NCI-H187 (cell line): Measurements from ENCODE around the gene CNNM1.

Experiments
- DNase-seq, 2 experiments: peaks; one replicate each; lab custom pipeline; 2025; lab: John Stamatoyannopoulos, UW

CNNM1 gene

DNA sequence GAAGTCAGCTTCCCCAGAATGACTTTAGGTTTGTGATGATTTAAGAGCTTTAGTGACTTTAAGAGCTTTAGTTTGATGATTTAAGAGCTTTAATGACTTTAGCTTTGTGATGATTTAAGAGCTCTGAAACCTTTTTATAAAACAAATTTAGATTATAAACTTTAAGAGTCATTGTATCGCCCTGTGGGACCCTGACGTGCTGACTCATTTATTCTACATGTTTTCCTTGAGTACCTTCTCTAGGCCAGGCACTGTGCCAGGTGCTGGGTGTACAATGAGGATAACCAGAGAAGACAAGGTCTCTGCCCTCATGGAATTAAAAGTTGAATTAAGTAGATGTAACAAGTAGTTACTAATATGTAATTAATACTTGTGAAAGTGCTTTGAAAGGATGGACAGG, 45.4 kb downstream of the CNNM1 start:
- no peak for DNase-seq

GRCh38 chr10:99374972-99375371, 45.8 kb downstream of the CNNM1 start:
- DNase-seq = no peak

DNA sequence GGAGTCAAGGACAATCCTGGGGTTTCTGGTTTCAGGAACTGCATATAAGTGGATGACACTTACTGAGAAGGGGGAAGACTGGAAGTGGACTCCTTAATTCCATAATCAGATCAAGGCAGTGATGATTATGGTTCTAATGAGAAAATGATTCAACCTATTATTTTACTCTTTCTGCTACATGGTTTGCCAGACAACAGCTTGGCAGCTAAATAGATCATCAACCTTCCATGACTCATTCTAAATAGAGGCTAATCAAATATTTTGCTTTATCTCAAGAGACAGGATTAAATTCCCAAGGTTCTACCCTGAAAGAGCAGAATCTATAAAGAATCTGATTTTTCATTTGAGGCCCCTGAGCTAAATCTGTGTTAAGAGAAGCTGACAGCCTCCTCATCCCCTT, 46.3 kb downstream of the CNNM1 start:
- DNase-seq = no peak

- DNase-seq = no peak
Measured at GRCh38 chr10:99382176-99382575, 53.0 kb downstream of the CNNM1 start.

- DNase-seq = no peak
Measured at GRCh38 chr10:99387071-99387470, 57.9 kb downstream of the CNNM1 start.

GRCh38 chr10:99387541-99387940, 58.4 kb downstream of the CNNM1 start:
- no peak for DNase-seq

DNA sequence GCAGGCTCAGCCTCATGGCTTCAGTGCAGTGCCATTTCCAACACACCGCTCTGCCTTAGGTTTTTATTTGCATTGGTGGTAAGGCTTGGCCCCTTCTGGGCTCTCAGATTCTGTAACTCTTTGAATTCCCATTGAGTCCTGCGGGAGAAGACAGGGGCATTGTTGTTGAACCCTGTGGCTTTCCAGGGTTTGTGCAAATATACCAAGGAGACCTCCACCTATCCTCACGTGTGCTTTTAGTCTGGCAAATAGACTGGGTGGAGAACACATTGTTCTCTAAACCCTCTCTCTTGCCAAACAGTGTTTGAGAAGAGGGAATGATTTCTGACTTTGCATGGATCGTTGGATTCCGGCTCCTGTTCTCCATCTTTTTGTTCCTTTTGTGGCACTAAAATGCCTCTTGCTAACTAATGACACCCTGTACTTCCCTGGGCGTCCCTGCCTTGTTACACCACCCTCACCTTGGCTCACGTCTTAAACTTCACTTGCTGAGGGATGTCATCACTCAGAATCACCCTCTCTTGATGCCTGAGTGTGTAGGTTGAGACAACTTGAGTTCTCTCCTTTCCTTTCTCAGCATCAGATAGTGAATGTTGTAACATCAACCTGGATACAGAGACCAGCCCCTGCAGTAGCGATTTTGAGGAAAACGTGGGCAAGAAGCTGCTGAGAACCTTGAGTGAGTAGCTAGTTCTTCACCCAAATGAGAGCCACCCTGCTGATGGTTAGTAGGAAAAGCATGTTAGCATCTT, 60.7 kb downstream of the CNNM1 start:
- DNase-seq = peak in 1 of 2 experiments; percentile 10

DNA sequence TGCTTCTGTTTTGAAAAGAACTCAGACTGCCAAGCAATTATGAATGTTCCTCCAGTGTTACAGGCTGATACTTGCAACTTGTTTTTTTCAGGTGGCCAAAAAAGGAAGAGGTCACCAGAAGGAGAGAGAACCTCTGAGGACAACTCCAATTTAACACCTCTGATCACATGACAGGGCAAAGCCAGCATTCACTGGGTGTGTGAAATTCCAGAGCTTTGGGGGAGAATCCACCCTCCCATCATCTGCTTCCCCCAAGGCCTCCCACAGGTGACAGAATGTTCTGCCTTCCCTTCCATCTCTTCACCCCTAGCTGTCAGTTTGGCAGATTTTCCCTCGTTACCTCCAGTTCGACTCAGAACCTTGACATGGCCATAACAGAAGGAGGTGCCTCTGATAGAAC, 62.2 kb downstream of the CNNM1 start:
- DNase-seq = no peak

DNA sequence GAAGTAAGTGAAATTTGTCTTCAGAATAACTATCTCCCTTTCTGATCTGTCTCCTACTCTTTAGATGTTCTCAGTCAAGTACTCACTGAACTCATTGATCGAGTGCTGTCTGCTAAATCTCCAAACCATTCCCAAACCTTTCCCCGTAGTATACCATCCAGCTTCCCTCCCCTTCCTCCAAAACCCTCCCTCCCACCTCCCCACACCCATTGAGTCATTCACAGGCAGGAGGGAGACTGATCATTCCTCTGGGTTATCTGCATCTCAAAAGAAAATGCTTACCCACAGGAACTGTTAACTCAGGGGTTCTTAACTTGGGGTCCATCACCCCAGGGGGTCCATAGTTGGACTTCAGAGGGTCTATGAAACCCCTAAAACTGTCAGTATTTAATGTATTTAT, 63.9 kb downstream of the CNNM1 start:
- no peak for DNase-seq

DNA sequence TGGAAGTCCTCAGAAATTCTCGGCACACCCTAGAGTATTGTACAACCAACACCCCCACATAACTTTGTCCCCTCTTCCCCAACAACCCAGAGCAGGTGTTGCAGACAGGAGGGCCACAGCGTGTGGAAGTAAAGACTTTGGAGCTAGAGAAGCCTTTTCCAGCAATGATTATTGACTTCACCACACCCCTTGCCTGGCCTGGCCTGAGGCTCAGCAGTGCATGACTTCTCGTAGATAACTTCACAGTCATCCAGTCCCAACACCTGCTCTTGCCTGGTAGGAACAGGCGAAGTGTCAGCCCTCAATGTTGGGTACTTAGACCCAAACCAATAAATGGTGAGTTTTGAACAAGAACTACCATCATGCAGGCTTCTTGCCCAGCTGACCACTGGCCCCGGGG, 64.5 kb downstream of the CNNM1 start:
- no peak for DNase-seq

- DNase-seq = no peak
Measured at GRCh38 chr10:99394256-99394655, 65.1 kb downstream of the CNNM1 start.

DNA sequence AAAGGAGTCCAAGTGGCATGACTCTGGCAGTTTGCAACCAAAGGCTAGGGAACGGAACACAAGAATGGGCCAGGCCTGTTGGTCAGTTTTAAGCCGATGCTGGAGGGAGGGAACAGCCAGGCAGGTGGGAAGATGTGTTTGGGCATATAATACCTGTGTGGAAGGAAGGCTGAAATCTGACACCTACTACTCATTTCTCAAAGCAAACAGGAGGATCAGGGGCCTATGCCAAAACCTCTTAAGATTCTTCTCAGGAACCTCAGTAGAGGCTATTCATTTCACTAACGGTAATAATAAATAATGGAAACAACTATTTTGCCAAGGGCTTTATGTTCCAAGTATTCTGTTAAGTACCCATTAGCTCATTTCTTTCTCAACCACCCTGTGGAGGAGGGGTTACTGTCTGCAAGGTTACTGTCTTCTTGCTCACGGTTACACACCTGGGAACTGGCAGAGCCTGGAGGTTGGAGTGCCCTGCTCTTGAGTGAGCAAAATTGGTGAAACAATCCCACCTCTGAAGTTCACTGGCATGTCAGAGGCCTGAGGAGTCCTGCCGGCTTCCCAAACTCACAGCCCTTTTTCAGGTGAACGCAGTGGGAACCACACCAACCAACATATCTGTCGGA, 65.7 kb downstream of the CNNM1 start:
- no peak for DNase-seq

DNA sequence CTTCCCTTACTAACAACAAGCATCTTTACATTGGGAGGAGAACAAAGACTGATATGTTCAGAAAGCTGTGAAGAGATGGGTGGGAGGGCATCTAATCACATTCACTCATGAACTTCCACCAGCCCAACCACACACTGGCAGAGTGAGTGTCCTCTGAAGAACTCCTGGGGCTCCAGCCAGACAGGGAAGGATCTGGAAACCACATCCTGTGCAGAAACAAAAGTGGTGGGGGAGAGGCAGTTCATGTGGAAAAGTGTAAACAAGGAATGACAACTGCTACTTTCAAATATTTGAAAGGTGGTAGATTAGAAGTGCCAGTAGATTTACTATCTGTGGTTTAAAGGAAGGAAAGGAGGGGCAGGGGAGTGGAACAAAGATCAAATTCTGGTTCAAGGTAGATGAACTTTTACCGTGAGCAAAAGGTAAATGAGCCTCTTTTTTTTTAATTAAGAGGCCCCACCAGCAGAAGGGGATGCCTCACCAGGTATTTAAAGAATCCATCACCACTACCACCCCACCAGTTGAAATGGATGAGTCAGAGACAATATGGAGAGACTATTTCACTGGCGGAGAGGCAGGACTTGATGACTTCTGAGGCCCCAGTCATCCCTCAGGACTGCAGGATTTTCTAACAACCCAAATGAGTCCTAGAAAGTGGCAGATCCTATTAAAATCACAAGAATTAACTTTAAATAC, 66.7 kb downstream of the CNNM1 start:
- no peak for DNase-seq

DNA sequence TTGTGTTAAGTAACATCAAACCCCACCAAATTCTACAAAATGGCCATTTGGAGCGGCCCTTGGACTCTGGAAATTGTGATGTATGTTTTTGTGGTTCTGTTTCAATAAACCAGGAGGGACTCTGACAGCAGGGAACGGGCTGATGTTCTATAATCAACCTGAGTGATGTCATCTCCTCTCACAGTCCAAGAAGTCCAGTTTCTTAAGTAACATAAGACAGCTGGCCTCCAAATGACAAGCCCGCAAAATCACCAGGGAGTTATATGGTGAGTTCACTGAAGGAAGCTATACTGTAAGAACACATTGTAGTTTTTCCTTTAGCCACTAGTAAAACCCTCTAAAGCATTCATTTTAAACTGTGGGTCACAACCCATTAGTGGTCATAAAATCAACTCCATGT, 67.3 kb downstream of the CNNM1 start:
- no peak for DNase-seq

DNA sequence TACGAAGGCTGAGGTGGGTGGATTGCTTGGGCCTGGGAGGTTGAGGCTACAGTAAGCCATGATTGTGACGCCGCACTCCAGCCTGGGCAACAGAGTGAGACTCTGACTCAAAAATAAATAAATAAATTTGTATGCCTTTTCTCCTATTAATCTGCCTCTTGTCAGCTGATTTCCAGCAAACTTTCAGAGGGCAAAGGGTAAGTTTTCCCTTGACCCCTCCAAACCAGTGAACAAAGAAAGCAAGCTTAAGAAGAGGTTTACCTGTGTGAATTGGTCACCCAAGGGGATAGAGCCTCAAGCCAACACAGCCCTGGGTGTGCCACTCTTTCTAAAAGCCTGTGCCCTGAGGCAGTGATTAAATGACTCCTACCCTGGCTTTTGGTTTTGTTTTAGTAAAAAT, 70.5 kb downstream of the CNNM1 start:
- DNase-seq = no peak

DNA sequence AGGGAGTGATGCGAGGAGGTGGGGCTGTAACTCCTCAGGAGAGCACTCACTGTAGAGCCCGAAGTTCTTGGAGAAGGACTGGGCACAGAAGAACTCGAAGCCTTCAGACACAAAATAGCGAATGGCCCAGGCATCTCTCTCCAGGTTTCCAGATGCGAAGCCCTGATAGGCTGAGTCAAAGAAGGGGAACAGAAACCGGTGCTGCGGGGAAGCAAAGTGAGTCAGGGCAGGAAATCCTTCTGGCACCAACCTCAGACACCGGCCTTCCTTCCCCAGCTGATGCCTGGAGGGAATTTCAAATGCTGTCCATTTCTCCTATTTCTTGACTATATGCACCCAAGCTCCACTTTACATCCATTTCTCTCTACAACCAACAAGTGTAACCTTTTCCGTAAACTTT, 74.5 kb downstream of the CNNM1 start:
- no peak for DNase-seq

DNA sequence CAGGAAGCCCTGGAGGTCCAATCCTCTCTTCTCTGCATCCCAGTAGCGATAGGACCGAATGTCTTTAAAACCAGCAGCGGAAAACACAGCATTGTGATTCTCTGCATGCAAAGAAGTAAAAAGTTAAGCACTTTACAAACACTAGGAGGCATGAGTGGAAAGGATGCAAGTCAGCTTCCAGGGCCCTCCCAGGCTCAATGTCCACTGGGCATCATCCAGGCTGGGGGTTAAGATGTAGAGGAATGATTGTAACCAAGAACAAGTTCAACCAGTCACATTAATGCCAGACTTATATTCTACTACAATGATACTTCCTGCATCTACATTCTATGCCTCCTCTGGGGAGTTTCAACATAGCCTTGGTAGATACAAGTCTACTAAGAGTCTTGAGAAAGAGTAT, 77.0 kb downstream of the CNNM1 start:
- DNase-seq = no peak

- no peak for DNase-seq
Measured at GRCh38 chr10:99410146-99410545, 81.0 kb downstream of the CNNM1 start.

DNA sequence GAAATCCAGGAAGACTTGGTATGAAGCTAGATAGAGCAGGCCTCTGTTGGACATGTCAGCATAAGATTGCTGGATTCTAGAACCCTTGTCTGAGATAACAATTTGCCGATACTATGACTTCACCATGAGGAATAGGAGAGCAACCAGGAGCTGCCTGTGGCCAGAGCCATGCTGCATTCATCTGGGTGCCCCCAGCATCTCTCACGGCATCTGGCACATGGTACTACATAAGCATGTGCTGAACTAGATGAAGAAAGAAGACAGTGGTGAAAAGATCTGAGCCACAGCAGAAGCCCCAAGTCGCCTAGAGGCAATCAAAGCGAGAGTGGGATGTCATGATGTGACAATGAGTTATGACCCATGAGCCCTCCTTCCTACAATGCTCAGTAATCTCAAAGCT, 81.7 kb downstream of the CNNM1 start:
- no peak for DNase-seq

GRCh38 chr10:99411546-99411945, 82.4 kb downstream of the CNNM1 start:
- DNase-seq = no peak

DNA sequence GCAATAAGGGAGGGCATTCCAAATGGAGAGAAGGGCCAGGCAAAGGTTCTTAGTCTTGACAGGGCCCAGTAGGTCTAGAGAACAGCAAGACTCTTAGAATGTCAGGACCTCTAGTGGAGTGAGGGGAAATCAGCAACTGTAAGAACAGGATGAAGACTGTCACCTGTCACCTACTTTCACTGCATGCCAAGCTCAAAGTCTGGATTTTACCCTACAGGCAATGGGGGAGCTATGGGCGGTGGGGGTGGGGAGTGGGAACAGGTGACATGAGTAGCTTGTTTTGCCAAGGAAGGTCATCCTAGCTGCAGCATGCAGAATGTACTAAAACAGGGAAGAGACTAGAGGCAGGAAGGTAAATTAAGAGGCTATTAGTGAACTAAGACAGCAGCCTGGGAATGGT, 82.9 kb downstream of the CNNM1 start:
- no peak for DNase-seq

GRCh38 chr10:99418910-99419624, 89.9 kb downstream of the CNNM1 start:
- DNase-seq = no peak

DNA sequence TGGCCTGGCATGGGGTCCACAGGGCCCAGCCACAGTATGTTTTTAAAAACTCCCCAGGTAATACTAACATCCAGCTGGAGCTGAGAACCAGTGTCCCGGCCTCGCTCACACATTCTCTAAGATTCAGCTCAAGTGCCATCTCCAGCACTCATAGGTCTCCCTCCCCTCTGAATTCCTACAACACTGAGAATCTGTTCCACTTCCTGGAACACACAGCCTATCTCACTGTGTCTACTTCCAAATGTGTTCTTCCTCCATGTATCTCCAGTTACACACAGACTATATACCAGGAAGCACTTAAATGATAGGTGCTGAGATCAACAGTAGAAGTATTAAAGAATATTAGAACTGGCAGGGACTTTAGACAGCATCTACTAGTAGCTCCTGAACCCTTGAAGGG, 90.5 kb downstream of the CNNM1 start:
- no peak for DNase-seq
